Erythroblast (primary cell): ENCODE measurements around the gene IPCEF1.

Experiments used
- GATA1 ChIP-seq: IDR thresholded peaks from 2 replicates; pipeline ENCODE4 v1.6.1; 2011; ENCODE audit warnings: low read depth, mild to moderate bottlenecking, control low read depth, low read length, moderate library complexity
- POLR2A ChIP-seq: IDR thresholded peaks from 2 replicates; pipeline ENCODE4 v1.6.1; 2011; ENCODE audit warnings: mild to moderate bottlenecking, low read length

DNA sequence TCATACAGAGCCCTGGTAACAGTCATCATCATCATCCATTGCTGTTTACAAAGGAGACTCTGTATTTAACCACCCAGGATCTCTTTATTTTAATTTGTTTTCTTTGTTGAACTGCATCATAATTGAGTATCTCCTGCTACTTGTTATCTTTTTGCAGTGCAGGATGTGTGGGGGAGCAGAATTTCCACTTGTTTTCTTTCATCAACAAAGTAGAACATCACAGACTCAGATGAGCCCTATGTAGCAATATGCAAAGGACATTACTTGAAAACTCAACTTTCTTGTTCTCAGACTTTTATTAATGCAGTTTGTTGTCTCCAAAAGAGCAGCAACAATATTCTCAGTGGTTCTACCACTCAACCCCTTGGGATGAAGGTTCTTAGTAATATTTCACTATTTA, 38.7 kb upstream of the IPCEF1 start:
- no peak for TF ChIP-seq POLR2A
- TF ChIP-seq GATA1: no peak
